CD4-positive, alpha-beta T cell treated with Interleukin-12 subunit alpha and Interleukin-12 subunit beta, for 1 hour (primary cell): ENCODE data around the gene TBC1D32.
"Not testable (repeated sequence)": the region's sequence is repeated elsewhere in the genome, so short reads cannot be mapped to it uniquely, and the experiment has no call there.

Source experiments
- DNase-seq: peaks from one replicate; pipeline ENCODE4 v3.0.0-alpha.2; 2020

The TBC1D32 gene

DNA sequence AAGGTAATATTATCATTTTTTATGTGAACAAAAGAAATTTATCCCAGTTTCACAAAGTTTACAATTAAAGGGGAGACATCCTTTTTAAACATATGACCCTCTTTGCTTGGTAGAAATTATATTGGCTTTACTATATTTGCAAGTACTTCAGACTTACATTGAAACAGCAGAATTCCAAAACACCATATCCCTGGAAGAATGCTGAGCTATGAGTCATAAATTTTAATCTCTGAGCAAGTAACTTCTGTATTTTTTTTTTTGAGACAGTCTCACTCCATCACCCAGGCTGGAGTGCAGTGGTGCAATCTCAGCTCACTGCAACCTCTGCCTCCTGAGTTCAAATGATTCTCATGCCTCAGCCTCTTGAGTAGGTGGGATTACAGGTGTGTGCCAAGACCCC lies 240.4 kb downstream of the TBC1D32 start:
- no peak for DNase-seq

- no peak for DNase-seq
These were observed 243.8 kb downstream of the TBC1D32 start for GRCh38 chr6:121090492-121090891.

GRCh38 chr6:121086876-121087275 lies 247.4 kb downstream of the TBC1D32 start:
- no peak for DNase-seq

DNA sequence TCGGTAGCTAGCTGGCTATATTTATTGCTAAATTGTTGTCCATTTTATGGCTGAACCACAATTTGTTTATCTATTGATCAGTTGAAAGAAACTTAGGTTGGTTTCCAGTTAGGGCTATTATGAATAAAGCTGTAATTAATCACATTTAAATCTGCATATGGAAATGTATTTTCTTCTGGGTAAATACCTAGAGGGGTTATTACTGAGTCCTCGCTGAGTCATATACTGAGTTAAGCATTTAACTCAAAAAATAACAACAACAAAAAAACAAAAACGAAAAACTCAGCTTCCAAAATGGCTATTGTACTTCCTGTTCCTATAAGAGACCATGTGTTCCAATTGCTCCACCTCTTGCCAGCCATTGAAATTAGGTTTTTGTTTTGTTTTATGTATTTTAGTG lies 258.2 kb downstream of the TBC1D32 start:
- DNase-seq: no peak

DNA sequence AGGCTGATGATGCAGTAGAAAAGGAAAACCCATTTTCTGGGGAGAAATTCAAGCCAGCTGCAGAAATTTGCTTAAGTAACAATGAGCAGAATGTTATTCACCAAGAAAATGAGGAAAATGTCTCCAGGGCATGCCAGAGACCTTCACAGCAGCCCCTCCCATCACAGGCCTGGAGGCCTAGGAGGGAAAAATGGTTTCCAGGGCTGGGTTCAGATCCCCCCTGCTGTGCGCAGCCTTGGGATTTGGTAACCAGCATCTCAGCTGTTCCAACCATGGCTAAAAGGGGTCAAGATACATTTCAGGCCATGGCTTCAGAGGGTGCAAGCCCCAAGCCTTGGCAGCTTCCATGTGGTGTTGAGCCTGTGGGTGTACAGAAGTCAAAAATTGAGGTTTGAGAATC lies 265.5 kb downstream of the TBC1D32 start:
- not testable (repeated sequence) for DNase-seq

GRCh38 chr6:121067381-121067780 lies 266.9 kb downstream of the TBC1D32 start:
- DNase-seq: no peak

DNA sequence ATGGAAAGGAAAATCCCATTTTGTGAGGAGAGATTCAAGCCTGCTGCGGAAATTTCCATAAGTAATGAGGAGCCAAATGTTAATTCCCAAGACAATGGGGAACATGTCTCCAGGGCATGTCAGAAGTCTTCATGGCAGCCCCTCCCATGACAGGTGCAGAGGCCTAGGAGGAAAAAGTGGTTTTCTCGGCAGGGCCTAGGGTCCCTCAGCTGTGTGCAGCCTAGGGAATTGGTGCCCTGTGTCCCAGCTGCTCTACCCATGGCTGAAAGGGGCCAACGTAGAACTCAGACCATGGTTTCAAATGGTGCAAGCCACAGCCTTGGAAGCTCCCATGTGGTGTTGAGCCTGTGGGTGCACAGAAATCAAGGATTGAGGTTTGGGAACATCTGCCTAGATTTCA lies 269.9 kb downstream of the TBC1D32 start:
- DNase-seq: no peak

DNA sequence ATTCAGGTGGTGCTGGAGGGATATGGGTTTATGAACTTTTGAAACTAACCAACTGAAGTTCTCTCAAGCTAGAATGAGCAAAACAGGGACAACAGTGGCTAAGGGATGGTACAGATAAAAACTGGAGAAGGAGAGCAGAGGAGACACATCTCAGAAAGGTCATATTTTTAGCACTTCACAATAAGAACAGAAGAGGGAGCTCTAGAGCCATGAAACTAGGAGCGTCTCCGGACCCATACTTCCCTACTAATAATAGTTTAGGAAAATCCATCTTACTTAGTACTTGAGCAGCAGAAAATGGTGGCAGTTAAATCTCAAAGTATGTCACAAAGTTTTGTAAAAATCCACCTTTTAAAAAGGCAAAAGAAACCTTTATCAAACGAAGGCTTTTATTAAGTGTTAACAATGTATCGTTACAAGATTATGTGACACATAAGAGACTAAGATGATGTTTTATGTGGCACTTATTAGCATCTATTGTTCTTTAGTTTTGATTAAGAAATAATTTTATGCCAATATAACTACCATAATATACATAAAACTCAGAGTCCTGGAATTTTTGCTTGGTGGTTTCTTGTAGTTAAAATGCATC lies 278.6 kb downstream of the TBC1D32 start:
- peak; percentile 44 for DNase-seq

GRCh38 chr6:121048593-121048992 lies 285.7 kb downstream of the TBC1D32 start:
- DNase-seq: not testable (repeated sequence)

DNA sequence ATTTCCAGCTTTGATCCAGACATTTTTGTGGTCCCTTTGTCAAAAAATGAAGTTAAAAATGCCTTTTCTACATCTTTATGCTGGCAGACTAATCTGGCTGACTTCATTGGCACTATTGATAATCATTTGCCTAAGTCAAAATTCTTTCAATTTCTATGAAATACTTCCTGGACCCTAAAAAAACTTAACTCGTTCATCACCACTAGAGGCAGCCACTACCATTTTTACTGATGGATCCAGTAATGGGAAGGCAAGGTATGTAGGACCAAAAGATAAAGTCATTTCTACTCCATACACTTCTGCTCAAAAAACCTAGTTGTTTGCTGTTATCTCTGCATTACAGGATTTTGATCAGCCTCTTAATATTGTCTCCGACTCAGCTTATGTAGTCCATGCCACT lies 289.4 kb downstream of the TBC1D32 start:
- not testable (repeated sequence) for DNase-seq

- not testable (repeated sequence) for DNase-seq
These were observed 290.6 kb downstream of the TBC1D32 start for GRCh38 chr6:121043706-121044105.

- DNase-seq: not testable (repeated sequence)
These were observed 291.1 kb downstream of the TBC1D32 start for GRCh38 chr6:121043211-121043610.

DNA sequence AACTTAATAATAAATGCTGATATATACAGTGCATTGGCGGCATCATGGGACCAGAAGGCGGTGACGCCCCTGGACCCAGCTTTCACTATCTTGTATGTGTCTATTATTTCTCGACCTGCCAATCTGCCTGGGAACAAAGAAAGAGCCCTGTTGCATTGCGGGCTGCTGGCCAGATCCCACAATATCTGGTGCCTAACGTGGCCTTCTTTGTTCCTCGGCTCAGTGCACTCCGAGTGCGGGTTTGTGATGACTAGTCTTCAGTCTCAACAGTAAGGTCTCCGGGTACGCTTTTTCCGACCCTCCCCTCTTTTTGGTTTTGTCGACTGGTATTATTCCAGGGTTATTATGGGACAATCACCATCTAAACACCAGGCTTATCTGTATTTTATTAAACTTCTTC lies 291.5 kb downstream of the TBC1D32 start:
- DNase-seq: no peak

- DNase-seq: no peak
These were observed 293.4 kb downstream of the TBC1D32 start for GRCh38 chr6:121040831-121041230.

DNA sequence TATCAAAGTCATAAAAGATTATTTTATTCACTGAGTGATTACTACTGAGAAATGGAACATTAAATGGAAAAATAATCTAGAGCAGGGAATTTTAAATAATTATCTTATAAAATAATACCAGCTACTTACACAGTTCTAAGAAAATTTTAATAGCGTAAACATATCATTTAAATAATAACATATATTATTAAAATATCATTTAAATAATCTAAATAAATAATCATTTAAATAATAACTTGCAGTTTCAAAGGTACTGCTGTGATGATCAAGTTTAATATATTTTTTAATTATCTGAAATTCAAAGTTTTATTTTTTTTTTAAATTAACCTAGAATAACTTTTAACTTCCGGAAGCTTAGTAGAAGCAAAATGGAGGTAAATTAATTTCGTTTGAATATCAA lies 301.2 kb downstream of the TBC1D32 start:
- DNase-seq: no peak

DNA sequence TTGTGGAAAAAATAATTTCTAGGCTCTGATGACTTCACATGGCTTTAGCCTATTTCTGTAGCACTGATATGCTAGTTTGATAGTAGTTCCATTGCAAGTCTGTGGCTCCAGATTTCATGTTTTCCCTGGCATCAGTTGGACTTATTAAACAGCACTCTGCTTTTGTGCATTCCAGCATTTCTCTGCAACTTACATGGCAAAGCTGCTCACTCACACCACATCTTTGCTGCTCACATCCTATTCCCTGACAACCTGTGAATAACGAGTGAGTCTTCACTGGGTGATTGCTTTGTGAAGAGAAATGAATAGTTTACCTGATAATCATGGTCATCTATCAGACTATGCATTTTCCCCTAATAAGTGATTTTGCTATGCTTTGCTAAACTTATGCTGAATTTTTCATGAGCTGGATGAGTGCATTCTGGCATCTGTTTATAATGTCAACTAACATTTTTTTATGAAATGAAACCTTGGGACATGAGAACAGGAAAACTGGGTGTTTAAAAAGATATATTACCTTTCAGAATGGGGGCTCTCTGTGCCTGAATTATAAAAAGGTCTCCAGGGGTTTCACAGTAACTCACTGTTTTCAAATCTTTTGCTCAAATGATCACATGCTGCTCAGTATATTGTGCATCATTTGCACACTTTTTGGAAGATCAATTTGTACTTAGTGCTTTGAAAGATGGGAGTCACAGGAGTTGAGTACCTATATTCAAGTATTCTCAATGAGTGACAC lies 301.8 kb downstream of the TBC1D32 start:
- no peak for DNase-seq
